SK-N-SH treated with all-trans-retinoic acid at 6 μM for 48 hours (cell line): ENCODE measurements around the gene SCN3B.

ENCODE experiments used
- ATAC-seq: fragments of 200-7000 bp; cut with Tn5 transposase; 3 replicates; pipeline ENCODE4 v1.9.1; 2020; ENCODE audit warnings: mild to moderate bottlenecking, moderate library complexity
- ARNTL ChIP-seq: fragments of 450-650 bp; formaldehyde crosslinking; IDR thresholded peaks from 2 replicates; pipeline ENCODE4 v1.5.0; 2020; ENCODE audit warnings: low read depth, mild to moderate bottlenecking, moderate library complexity, borderline replicate concordance
- BACH2 ChIP-seq: fragments of 250-450 bp; sonication (Bioruptor Pico); IDR thresholded peaks from 2 replicates; pipeline ENCODE4 v1.9.0; 2021; ENCODE audit warnings: mild to moderate bottlenecking, borderline replicate concordance
- CREB5 ChIP-seq: fragments of 250-450 bp; sonication (Bioruptor Pico); IDR thresholded peaks from 2 replicates; pipeline ENCODE4 v1.5.1; 2020; ENCODE audit warnings: low read depth, mild to moderate bottlenecking, moderate library complexity
- CSDC2 ChIP-seq: fragments of 250-450 bp; sonication (Bioruptor Pico); IDR thresholded peaks from 2 replicates; pipeline ENCODE4 v1.5.0; 2020; ENCODE audit warnings: mild to moderate bottlenecking, moderate library complexity
- CSRNP3 ChIP-seq: fragments of 250-450 bp; sonication (Bioruptor Pico); IDR thresholded peaks from 2 replicates; pipeline ENCODE4 v1.5.1; 2021; ENCODE audit warnings: mild to moderate bottlenecking, moderate library complexity
- ESRRG ChIP-seq: fragments of 250-450 bp; sonication (Bioruptor Pico); IDR thresholded peaks from 2 replicates; pipeline ENCODE4 v1.6.1; 2021; ENCODE audit warnings: mild to moderate bottlenecking
- GLIS3 ChIP-seq: fragments of 250-450 bp; sonication (Bioruptor Pico); IDR thresholded peaks from 2 replicates; pipeline ENCODE4 v1.5.0; 2020; ENCODE audit warnings: mild to moderate bottlenecking, moderate library complexity
- ISL1 ChIP-seq: fragments of 250-450 bp; sonication (Bioruptor Pico); IDR thresholded peaks from 2 replicates; pipeline ENCODE4 v2.1.2; 2022; ENCODE audit warnings: mild to moderate bottlenecking, moderate library complexity
- OSR1 ChIP-seq: fragments of 250-450 bp; sonication (Bioruptor Pico); IDR thresholded peaks from 2 replicates; pipeline ENCODE4 v1.8.0; 2022; ENCODE audit warnings: moderate library complexity, mild to moderate bottlenecking, inconsistent platforms
- PATZ1 ChIP-seq: fragments of 250-450 bp; sonication (Bioruptor Pico); IDR thresholded peaks from 2 replicates; pipeline ENCODE4 v1.8.0; 2020; ENCODE audit warnings: mild to moderate bottlenecking, moderate library complexity, borderline replicate concordance
- POU6F1 ChIP-seq: fragments of 250-450 bp; sonication (Bioruptor Pico); IDR thresholded peaks from 2 replicates; pipeline ENCODE4 v1.8.0; 2021; ENCODE audit warnings: low read depth, mild to moderate bottlenecking, moderate library complexity, borderline replicate concordance
- PPARA ChIP-seq: fragments of 250-450 bp; sonication (Bioruptor Pico); IDR thresholded peaks from 2 replicates; pipeline ENCODE4 v1.5.0; 2020; ENCODE audit warnings: mild to moderate bottlenecking, borderline replicate concordance
- RARB ChIP-seq: fragments of 250-450 bp; sonication (Bioruptor Pico); IDR thresholded peaks from 2 replicates; pipeline ENCODE4 v1.8.0; 2021; ENCODE audit warnings: mild to moderate bottlenecking, moderate library complexity
- SNAI2 ChIP-seq: fragments of 250-450 bp; sonication (Bioruptor Pico); IDR thresholded peaks from 2 replicates; pipeline ENCODE4 v1.5.0; 2020; ENCODE audit warnings: mild to moderate bottlenecking, moderate library complexity
- TCF4 ChIP-seq: fragments of 250-450 bp; sonication (Bioruptor Pico); IDR thresholded peaks from 2 replicates; pipeline ENCODE4 v1.8.0; 2021; ENCODE audit warnings: mild to moderate bottlenecking, moderate library complexity, borderline replicate concordance
- TOX ChIP-seq: fragments of 250-450 bp; sonication (Bioruptor Pico); IDR thresholded peaks from 2 replicates; pipeline ENCODE4 v1.8.0; 2021; ENCODE audit warnings: mild to moderate bottlenecking, moderate library complexity, borderline replicate concordance
- TSHZ2 ChIP-seq: fragments of 250-450 bp; sonication (Bioruptor Pico); IDR thresholded peaks from 2 replicates; pipeline ENCODE4 v1.5.0; 2020; ENCODE audit warnings: mild to moderate bottlenecking, moderate library complexity
- ZC3H10 ChIP-seq: fragments of 250-450 bp; sonication (Bioruptor Pico); IDR thresholded peaks from 2 replicates; pipeline ENCODE4 v1.5.1; 2021; ENCODE audit warnings: mild to moderate bottlenecking, moderate library complexity
- ZFP3 ChIP-seq: fragments of 250-450 bp; sonication (Bioruptor Pico); IDR thresholded peaks from 2 replicates; pipeline ENCODE4 v1.5.0; 2020; ENCODE audit warnings: mild to moderate bottlenecking, moderate library complexity
- ZFP30 ChIP-seq: fragments of 450-650 bp; formaldehyde crosslinking; IDR thresholded peaks from 2 replicates; pipeline ENCODE4 v1.5.0; 2022; ENCODE audit warnings: mild to moderate bottlenecking, moderate library complexity
- ZNF565 ChIP-seq: fragments of 450-650 bp; formaldehyde crosslinking; conservative IDR thresholded peaks from 2 replicates; pipeline ENCODE4 v1.5.0; 2020; ENCODE audit warnings: low read depth, mild to moderate bottlenecking, moderate library complexity
- ZNF8 ChIP-seq: fragments of 450-650 bp; formaldehyde crosslinking; IDR thresholded peaks from 2 replicates; pipeline ENCODE4 v1.5.0; 2020; ENCODE audit warnings: mild to moderate bottlenecking, moderate library complexity

Gene SCN3B

GRCh38 chr11:123677510-123677909, 23.1 kb upstream of the SCN3B start:
- ATAC-seq: no peak
- no peak for TF ChIP-seq CREB5
- TF ChIP-seq OSR1 (CRISPR knock-in tag): no peak
- TF ChIP-seq POU6F1 (CRISPR knock-in tag): no peak
- no peak for TF ChIP-seq CSDC2 (CRISPR knock-in tag)
- no peak for TF ChIP-seq ZNF565 (CRISPR knock-in tag)
- no peak for TF ChIP-seq ZNF8
- no peak for TF ChIP-seq CSRNP3 (CRISPR knock-in tag)
- TF ChIP-seq ZFP3 (CRISPR knock-in tag): no peak
- no peak for TF ChIP-seq TOX (CRISPR knock-in tag)
- no peak for TF ChIP-seq TCF4
- TF ChIP-seq SNAI2 (CRISPR knock-in tag): no peak
- TF ChIP-seq GLIS3 (CRISPR knock-in tag): no peak
- TF ChIP-seq BACH2: no peak
- no peak for TF ChIP-seq PPARA (CRISPR knock-in tag)
- TF ChIP-seq ARNTL (CRISPR knock-in tag): no peak
- TF ChIP-seq TSHZ2 (CRISPR knock-in tag): no peak
- TF ChIP-seq ESRRG (CRISPR knock-in tag): no peak
- TF ChIP-seq ZFP30 (CRISPR knock-in tag): no peak
- TF ChIP-seq, all 23 proteins: peak for 0

GRCh38 chr11:123674297-123674696, 19.9 kb upstream of the SCN3B start:
- no peak for TF ChIP-seq SNAI2 (CRISPR knock-in tag)
- TF ChIP-seq CSDC2 (CRISPR knock-in tag): no peak
- TF ChIP-seq RARB (CRISPR knock-in tag): no peak
- no peak for TF ChIP-seq ZNF8
- no peak for TF ChIP-seq ISL1 (CRISPR knock-in tag)
- TF ChIP-seq ZC3H10 (CRISPR knock-in tag): no peak
- no peak for TF ChIP-seq ZFP30 (CRISPR knock-in tag)
- no peak for TF ChIP-seq ZNF565 (CRISPR knock-in tag)
- no peak for TF ChIP-seq TSHZ2 (CRISPR knock-in tag)
- no peak for TF ChIP-seq POU6F1 (CRISPR knock-in tag)
- TF ChIP-seq ZFP3 (CRISPR knock-in tag): no peak
- no peak for TF ChIP-seq PATZ1
- TF ChIP-seq, all 23 proteins: peak for 0
- no peak for ATAC-seq
